Neural crest cell (in vitro differentiated cells): Measurements from ENCODE around the gene RHCG. TPM values are rescaled to one million over a fixed set of nuclear protein-coding genes. Genes with fewer than 3 reads are reported as not detected.

Experiments used
- DNase-seq: peaks from one replicate; pipeline ENCODE4 v3.0.0; 2021; ENCODE audit warnings: low read depth, mixed read lengths, low spot score
- H3K27ac Mint-ChIP-seq: one replicate; pipeline ENCODE4 v1.8.0; 2021; ENCODE audit warnings: mild to moderate bottlenecking, mixed read lengths; ENCODE audit not compliant: unreplicated experiment
- H3K27me3 Mint-ChIP-seq: 2 replicates; pipeline ENCODE4 v1.8.0; 2021; ENCODE audit warnings: low read depth, mild to moderate bottlenecking, mixed read lengths
- H3K36me3 Mint-ChIP-seq: 2 replicates; pipeline ENCODE4 v1.8.0; 2021; ENCODE audit warnings: low read depth, mild to moderate bottlenecking, mixed read lengths
- H3K4me1 Mint-ChIP-seq: 2 replicates; pipeline ENCODE4 v1.8.0; 2021; ENCODE audit warnings: mixed read lengths
- H3K4me3 Mint-ChIP-seq: one replicate; pipeline ENCODE4 v1.8.0; 2021; ENCODE audit warnings: mild to moderate bottlenecking, mixed read lengths
- H3K9me3 Mint-ChIP-seq: 2 replicates; pipeline ENCODE4 v1.8.0; 2021; ENCODE audit warnings: mixed read lengths
- CTCF ChIP-seq: fragments of 200-600 bp; sonication (generic); conservative IDR thresholded peaks from 2 replicates; pipeline ENCODE4 v1.5.0; 2021; ENCODE audit warnings: antibody characterized with exemption, mild to moderate bottlenecking
- total RNA-seq: library from RNA; stranded (reverse); gene quantifications from 2 replicates; pipeline ENCODE4 v1.2.1, GENCODE V29; 2021

Gene RHCG
- total RNA-seq, 1 donor from 2014 or later: not detected

- no peak overlapping the region for H3K27ac Mint-ChIP-seq
- H3K27me3 Mint-ChIP-seq: peaks cover 39% of the 10 kb centered on the region
- no peak for DNase-seq
- no peaks in the 10 kb centered on the region for H3K36me3 Mint-ChIP-seq
- no peak for TF ChIP-seq CTCF
- H3K4me3 Mint-ChIP-seq: no peak overlapping the region
- peaks cover 4% of the 10 kb centered on the region for H3K9me3 Mint-ChIP-seq
- H3K4me1 Mint-ChIP-seq: no peaks in the 10 kb centered on the region
These were observed 6.6 kb upstream of the RHCG start for GRCh38 chr15:89502867-89503595.

GRCh38 chr15:89501646-89502045 lies 5.3 kb upstream of the RHCG start:
- H3K27me3 Mint-ChIP-seq: peaks cover 47% of the 10 kb centered on the region
- no peak overlapping the region for H3K27ac Mint-ChIP-seq

GRCh38 chr15:89500397-89501270 lies 4.3 kb upstream of the RHCG start:
- Mint-ChIP-seq H3K4me3 (no peak overlapping the region), H3K4me1 (peaks cover 8% of the 10 kb centered on the region), H3K27ac (no peak overlapping the region), H3K36me3 (no peaks in the 10 kb centered on the region), H3K27me3 (peaks cover 53% of the 10 kb centered on the region), H3K9me3 (no peaks in the 10 kb centered on the region)
- DNase-seq: no peak
- TF ChIP-seq CTCF: peak; percentile 41

More at GRCh38 chr15:89501646-89502045, 5.3 kb upstream of the RHCG start:
- no peaks in the 10 kb centered on the region for H3K9me3 Mint-ChIP-seq
- H3K36me3 Mint-ChIP-seq: no peaks in the 10 kb centered on the region
- no peak for TF ChIP-seq CTCF
- no peak for DNase-seq
- peaks cover 3% of the 10 kb centered on the region for H3K4me1 Mint-ChIP-seq
- no peak overlapping the region for H3K4me3 Mint-ChIP-seq

GRCh38 chr15:89499156-89499555 lies 2.8 kb upstream of the RHCG start:
- no peak for TF ChIP-seq CTCF
- H3K36me3 Mint-ChIP-seq: no peaks in the 10 kb centered on the region
- H3K9me3 Mint-ChIP-seq: no peaks in the 10 kb centered on the region
- no peak overlapping the region for H3K27ac Mint-ChIP-seq
- H3K4me3 Mint-ChIP-seq: no peak overlapping the region
- no peak for DNase-seq
- peaks cover 8% of the 10 kb centered on the region for H3K4me1 Mint-ChIP-seq
- H3K27me3 Mint-ChIP-seq: peaks cover 62% of the 10 kb centered on the region

GRCh38 chr15:89498574-89498906 lies 2.2 kb upstream of the RHCG start:
- TF ChIP-seq CTCF: no peak
- Mint-ChIP-seq H3K27me3 (peaks cover 68% of the 10 kb centered on the region), H3K27ac (no peak overlapping the region), H3K4me1 (peaks cover 8% of the 10 kb centered on the region), H3K36me3 (no peaks in the 10 kb centered on the region), H3K4me3 (no peak overlapping the region), H3K9me3 (no peaks in the 10 kb centered on the region)
- no peak for DNase-seq
